Cardiac muscle cell (in vitro differentiated cells and primary cell): ENCODE data around the gene PGPEP1. TPM values are rescaled to one million over a fixed set of nuclear protein-coding genes. Genes with fewer than 3 reads are reported as not detected.
A peak's percentile ranks its signal among the peaks of the same experiment; 100 is the strongest.

Experiments used
- DNase-seq, 2 donors: peaks; one replicate each; pipeline versions ENCODE4 v3.0.0 to v3.0.0-alpha.2; 2010 to 2017; ENCODE audit warnings: low read depth in 1 of 2, low spot score in 1 of 2
- H3K27ac ChIP-seq: fragments of 200-600 bp; sonication (generic); 2 replicates; pipeline ENCODE4 v1.5.1; 2016
- H3K27me3 ChIP-seq: fragments of 200-600 bp; sonication (generic); 2 replicates; pipeline ENCODE4 v1.6.0; 2016; ENCODE audit warnings: control low read depth
- H3K36me3 ChIP-seq: fragments of 200-600 bp; sonication (generic); 2 replicates; pipeline ENCODE4 v1.5.1; 2016; ENCODE audit warnings: control low read depth
- H3K4me1 ChIP-seq: fragments of 200-600 bp; sonication (generic); 2 replicates; pipeline ENCODE4 v1.8.1; 2017; ENCODE audit warnings: low read depth, mild to moderate bottlenecking, mixed run types
- H3K4me3 ChIP-seq: fragments of 200-600 bp; sonication (generic); 2 replicates; pipeline ENCODE4 v1.5.1; 2016; ENCODE audit warnings: mild to moderate bottlenecking
- H3K9me3 ChIP-seq: fragments of 200-600 bp; sonication (generic); 2 replicates; pipeline ENCODE4 v1.5.1; 2017; ENCODE audit warnings: low read depth, mild to moderate bottlenecking, control low read depth
- CTCF ChIP-seq: IDR thresholded peaks from 2 replicates; pipeline ENCODE4 v1.5.1; 2012; ENCODE audit warnings: low read depth, mild to moderate bottlenecking, low read length
- polyA plus RNA-seq: library from polyadenylated mRNA; unstranded; fragments of >200 nt; fragmentation: Nextera tagmentation; extraction: Ambion mirVana; gene quantifications from 2 replicates; pipeline ENCODE4 v1.2.1, GENCODE V29; 2016
- total RNA-seq: library from RNA; depleted of rRNA; stranded (reverse); fragments of >200 nt; gene quantifications from 2 replicates; pipeline ENCODE4 v1.2.3, GENCODE V29; 2016

PGPEP1 gene
- total and polyA plus RNA-seq, 2 experiments from 2014 or later, result 12.9 to 19.6 TPM

DNA sequence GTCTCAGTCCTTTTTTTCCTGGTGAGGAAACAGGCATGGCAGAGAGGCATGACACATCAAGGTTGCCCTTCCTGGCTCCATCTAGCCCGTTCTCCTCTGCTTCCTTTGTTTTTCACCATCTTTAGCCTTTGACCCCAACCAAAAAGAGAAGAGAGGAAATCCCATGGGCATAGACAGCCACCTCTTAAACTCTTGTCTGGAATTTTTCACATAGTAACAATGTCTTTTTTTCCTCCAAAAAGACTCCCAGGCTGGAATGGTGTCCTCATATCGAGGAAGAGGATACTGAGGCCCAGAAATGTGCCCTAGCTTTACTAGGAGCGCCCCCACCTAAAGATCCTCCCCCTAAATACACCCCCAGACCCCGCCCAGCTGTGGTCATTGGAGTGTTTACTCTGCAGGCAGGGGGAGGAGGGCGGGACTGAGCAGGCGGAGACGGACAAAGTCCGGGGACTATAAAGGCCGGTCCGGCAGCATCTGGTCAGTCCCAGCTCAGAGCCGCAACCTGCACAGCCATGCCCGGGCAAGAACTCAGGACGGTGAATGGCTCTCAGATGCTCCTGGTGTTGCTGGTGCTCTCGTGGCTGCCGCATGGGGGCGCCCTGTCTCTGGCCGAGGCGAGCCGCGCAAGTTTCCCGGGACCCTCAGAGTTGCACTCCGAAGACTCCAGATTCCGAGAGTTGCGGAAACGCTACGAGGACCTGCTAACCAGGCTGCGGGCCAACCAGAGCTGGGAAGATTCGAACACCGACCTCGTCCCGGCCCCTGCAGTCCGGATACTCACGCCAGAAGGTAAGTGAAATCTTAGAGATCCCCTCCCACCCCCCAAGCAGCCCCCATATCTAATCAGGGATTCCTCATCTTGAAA lies 45.5 kb downstream of the PGPEP1 start, which contains the start of gene GDF15:
Gene GDF15 (plus strand): TSS at position 484 of the 868 bp plus-strand sequence. CDS start 32 bp downstream, at position 516.
- Histone ChIP-seq H3K27me3 (peaks cover 20% of the 10 kb centered on the region), H3K27ac (no peak within 1 kb of the TSS), H3K4me1 (no peaks in the 10 kb centered on the region), H3K4me3 (no peak within 1 kb of the TSS), H3K36me3 (no peaks in the 10 kb centered on the region), H3K9me3 (no peaks in the 10 kb centered on the region)
- TF ChIP-seq CTCF, result peak; percentile 80
- DNase-seq, result peak; percentile 38 to 92

DNA sequence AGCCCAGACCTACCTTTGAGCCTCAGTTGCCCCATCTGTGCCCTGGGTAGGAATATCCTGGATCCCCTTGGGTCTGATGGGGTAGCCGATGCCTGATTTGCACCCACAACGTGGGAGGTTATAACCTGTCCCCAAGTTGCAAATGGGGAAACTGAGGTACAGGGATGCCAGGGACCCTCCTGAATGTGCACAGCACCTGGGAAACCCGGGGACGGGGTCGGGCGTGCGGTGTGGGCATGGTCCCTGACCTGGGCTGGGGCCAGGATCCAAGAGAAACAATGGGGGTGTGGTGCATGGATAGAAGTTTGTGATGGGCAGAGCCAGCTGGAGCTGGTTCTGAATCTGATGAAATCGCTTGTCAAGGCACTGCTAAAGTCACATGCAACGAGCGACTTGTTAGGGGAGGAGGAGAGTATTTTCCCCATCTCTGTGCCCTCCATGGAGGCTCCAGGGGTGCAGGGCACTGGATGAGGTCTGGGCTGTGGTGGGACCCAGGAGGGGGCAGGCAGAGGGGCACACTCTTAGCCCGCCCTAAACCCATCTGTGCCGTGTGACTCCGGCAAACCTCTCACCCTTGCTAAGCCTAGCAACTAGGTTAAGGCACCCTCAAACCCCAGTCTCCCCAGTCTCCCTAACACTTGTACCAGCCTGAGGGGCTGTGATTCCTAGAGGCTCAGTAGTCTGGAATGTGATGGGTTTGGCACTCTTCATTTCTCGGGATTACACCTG lies 46.3 kb downstream of the PGPEP1 start:
- Histone ChIP-seq H3K4me1 (no peaks in the 10 kb centered on the region), H3K9me3 (no peaks in the 10 kb centered on the region), H3K27me3 (peaks cover 20% of the 10 kb centered on the region), H3K4me3 (no peak overlapping the region), H3K36me3 (no peaks in the 10 kb centered on the region), H3K27ac (no peak overlapping the region)
- peak in 1 of 2 donors; percentile 69 for DNase-seq
- no peak for TF ChIP-seq CTCF

DNA sequence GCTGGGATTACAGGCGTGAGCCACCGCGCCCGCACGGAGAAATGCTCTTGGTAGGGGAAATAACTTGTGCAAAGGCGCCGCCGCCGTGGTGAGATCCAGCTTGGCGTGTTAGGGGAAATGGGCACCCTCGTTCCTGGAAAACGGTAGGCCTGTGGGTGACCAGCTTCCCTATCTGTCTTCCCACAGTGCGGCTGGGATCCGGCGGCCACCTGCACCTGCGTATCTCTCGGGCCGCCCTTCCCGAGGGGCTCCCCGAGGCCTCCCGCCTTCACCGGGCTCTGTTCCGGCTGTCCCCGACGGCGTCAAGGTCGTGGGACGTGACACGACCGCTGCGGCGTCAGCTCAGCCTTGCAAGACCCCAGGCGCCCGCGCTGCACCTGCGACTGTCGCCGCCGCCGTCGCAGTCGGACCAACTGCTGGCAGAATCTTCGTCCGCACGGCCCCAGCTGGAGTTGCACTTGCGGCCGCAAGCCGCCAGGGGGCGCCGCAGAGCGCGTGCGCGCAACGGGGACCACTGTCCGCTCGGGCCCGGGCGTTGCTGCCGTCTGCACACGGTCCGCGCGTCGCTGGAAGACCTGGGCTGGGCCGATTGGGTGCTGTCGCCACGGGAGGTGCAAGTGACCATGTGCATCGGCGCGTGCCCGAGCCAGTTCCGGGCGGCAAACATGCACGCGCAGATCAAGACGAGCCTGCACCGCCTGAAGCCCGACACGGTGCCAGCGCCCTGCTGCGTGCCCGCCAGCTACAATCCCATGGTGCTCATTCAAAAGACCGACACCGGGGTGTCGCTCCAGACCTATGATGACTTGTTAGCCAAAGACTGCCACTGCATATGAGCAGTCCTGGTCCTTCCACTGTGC lies 47.9 kb downstream of the PGPEP1 start:
- peak; percentile 92 for TF ChIP-seq CTCF
- no peak overlapping the region for H3K4me3 ChIP-seq
- H3K36me3 ChIP-seq, result no peaks in the 10 kb centered on the region
- no peaks in the 10 kb centered on the region for H3K4me1 ChIP-seq
- peak; percentile 66 to 82 for DNase-seq
- H3K9me3 ChIP-seq, result no peaks in the 10 kb centered on the region
- peaks cover 20% of the 10 kb centered on the region for H3K27me3 ChIP-seq
- H3K27ac ChIP-seq, result no peak overlapping the region

- Histone ChIP-seq H3K4me3 (no peak overlapping the region), H3K27me3 (peaks cover 20% of the 10 kb centered on the region), H3K36me3 (no peaks in the 10 kb centered on the region), H3K9me3 (no peaks in the 10 kb centered on the region), H3K27ac (no peak overlapping the region), H3K4me1 (no peaks in the 10 kb centered on the region)
- DNase-seq, result no peak
- no peak for TF ChIP-seq CTCF
These were observed 48.7 kb downstream of the PGPEP1 start for GRCh38 chr19:18388960-18389725.
